Natural killer cell (primary cell): Measurements from ENCODE around the gene ACTR1B. TPM values are rescaled to one million over a fixed set of nuclear protein-coding genes. Genes with fewer than 3 reads are reported as not detected.

Source experiments
- ATAC-seq, 3 donors: fragments of 150-1000 bp in 2 of 3; fragments of 200-7000 bp in 1 of 3; cut with Tn5 transposase; 1 replicate in 1 of 3; 2 replicates in 2 of 3; pipeline ENCODE4 v1.10.0; 2021; ENCODE audit warnings: mild to moderate bottlenecking in 2 of 3, moderate library complexity in 2 of 3
- DNase-seq, 2 donors: peaks; one replicate each; pipeline versions ENCODE4 v3.0.0 to v3.0.0-alpha.2; 2013 to 2021; ENCODE audit warnings: mixed read lengths in 1 of 2
- H3K27ac ChIP-seq: one replicate; pipeline ENCODE4 v1.5.1; 2013; ENCODE audit warnings: mild to moderate bottlenecking, low read length
- H3K27me3 ChIP-seq: one replicate; pipeline ENCODE4 v1.6.1; 2013; ENCODE audit warnings: low read length; ENCODE audit not compliant: control insufficient read depth, insufficient read depth
- H3K36me3 ChIP-seq: one replicate; pipeline ENCODE4 v1.6.1; 2013; ENCODE audit warnings: low read length; ENCODE audit not compliant: control insufficient read depth, insufficient read depth
- H3K4me1 ChIP-seq: one replicate; pipeline ENCODE4 v1.6.1; 2013; ENCODE audit warnings: low read length; ENCODE audit not compliant: control insufficient read depth, insufficient read depth
- H3K4me3 ChIP-seq: one replicate; pipeline ENCODE4 v1.5.1; 2013; ENCODE audit warnings: low read length
- H3K9me3 ChIP-seq: one replicate; pipeline ENCODE4 v1.6.1; 2013; ENCODE audit warnings: low read length; ENCODE audit not compliant: control insufficient read depth, insufficient read depth
- H3K27ac Mint-ChIP-seq, 2 donors: one replicate each; pipeline ENCODE4 v1.8.0; 2022; ENCODE audit warnings: mild to moderate bottlenecking in 2 of 2, mixed read lengths in 2 of 2, moderate library complexity in 1 of 2
- H3K27me3 Mint-ChIP-seq, 2 donors: one replicate each; pipeline ENCODE4 v1.8.0; 2022; ENCODE audit warnings: low read depth in 2 of 2, mixed read lengths in 2 of 2
- H3K36me3 Mint-ChIP-seq: one replicate; pipeline ENCODE4 v1.8.0; 2022; ENCODE audit warnings: mixed read lengths
- H3K4me1 Mint-ChIP-seq, 2 donors: one replicate each; pipeline ENCODE4 v1.8.0; 2022; ENCODE audit warnings: mixed read lengths in 2 of 2
- H3K4me3 Mint-ChIP-seq: one replicate; pipeline ENCODE4 v1.8.0; 2022; ENCODE audit warnings: mild to moderate bottlenecking, moderate library complexity, mixed read lengths
- H3K9me3 Mint-ChIP-seq, 2 donors: one replicate each; pipeline ENCODE4 v1.8.0; 2022; ENCODE audit warnings: mixed read lengths in 2 of 2
- CTCF ChIP-seq: fragments of 200-600 bp; IDR thresholded peaks from one replicate; pipeline ENCODE4 v1.8.0; 2022; ENCODE audit warnings: antibody characterized with exemption
- WGBS: methylation state at CpG from one replicate; pipeline ENCODE4 v1.1.7; 2013; ENCODE audit warnings: missing lambda C conversion rate; ENCODE audit not compliant: insufficient coverage; 5-methylcytosine and 5-hydroxymethylcytosine counted together
- intact Hi-C: fragments of 100-400 bp; cut with micrococcal nuclease; formaldehyde crosslinking; loops from one replicate; pipeline ENCODE4 v1.14.2; 2022
- total RNA-seq, 4 donors: library from RNA; stranded (reverse); fragments of 120-200 nt in 1 of 4; gene quantifications; one replicate each; pipeline versions ENCODE4 v1.2.3 to v1.2.4, GENCODE V29; 2013 to 2022

Gene ACTR1B
- total RNA-seq, 3 donors from 2014 or later (not counting 1 experiment from before 2014, with no cell fraction given) = 71.6 to 81.1 (median 73.1) TPM

- no peaks in the 10 kb centered on the region for H3K27me3 ChIP-seq
- H3K4me1 ChIP-seq = peaks cover 40% of the 10 kb centered on the region
- 94% methylated on average over 7 of the region's 8 CpGs for WGBS
- intact Hi-C loops = no loop called here
- H3K36me3 ChIP-seq = no peaks in the 10 kb centered on the region
- H3K4me1 Mint-ChIP-seq = peaks cover 28 to 39% of the 10 kb centered on the region in 2 donors
- H3K27ac Mint-ChIP-seq = no peak overlapping the region
- no peaks in the 10 kb centered on the region for H3K27me3 Mint-ChIP-seq
- H3K9me3 Mint-ChIP-seq = no peaks in the 10 kb centered on the region
- no peaks in the 10 kb centered on the region for H3K36me3 Mint-ChIP-seq
- no peak overlapping the region for H3K4me3 ChIP-seq
- H3K4me3 Mint-ChIP-seq = no peak overlapping the region
- TF ChIP-seq CTCF = no peak
- ATAC-seq (no peak), DNase-seq (no peak)
- no peaks in the 10 kb centered on the region for H3K9me3 ChIP-seq
- H3K27ac ChIP-seq = no peak overlapping the region
Observed at GRCh38 chr2:97708608-97709007, 44.8 kb upstream of the ACTR1B start.

- H3K27ac Mint-ChIP-seq = no peak overlapping the region
- H3K27ac ChIP-seq = no peak overlapping the region
- no peaks in the 10 kb centered on the region for H3K27me3 ChIP-seq
- H3K4me3 ChIP-seq = no peak overlapping the region
- DNase-seq (no peak), ATAC-seq (no peak)
- H3K36me3 Mint-ChIP-seq = no peaks in the 10 kb centered on the region
- H3K4me1 ChIP-seq = peaks cover 34% of the 10 kb centered on the region
- peaks cover 22 to 33% of the 10 kb centered on the region in 2 donors for H3K4me1 Mint-ChIP-seq
- no peak for TF ChIP-seq CTCF
- intact Hi-C loops = no loop called here
- H3K36me3 ChIP-seq = no peaks in the 10 kb centered on the region
- 59% methylated on average over 4 of the region's 4 CpGs for WGBS
- H3K4me3 Mint-ChIP-seq = no peak overlapping the region
- H3K9me3 Mint-ChIP-seq = no peaks in the 10 kb centered on the region
- H3K9me3 ChIP-seq = no peaks in the 10 kb centered on the region
- no peaks in the 10 kb centered on the region for H3K27me3 Mint-ChIP-seq
Observed at GRCh38 chr2:97708048-97708380, 44.2 kb upstream of the ACTR1B start.

GRCh38 chr2:97707362-97708047 is 43.7 kb upstream of the ACTR1B start:
- Histone ChIP-seq H3K4me3 (no peak overlapping the region), H3K4me1 (peaks cover 29% of the 10 kb centered on the region), H3K27ac (no peak overlapping the region), H3K27me3 (no peaks in the 10 kb centered on the region), H3K9me3 (no peaks in the 10 kb centered on the region), H3K36me3 (no peaks in the 10 kb centered on the region)
- no peak overlapping the region for H3K4me3 Mint-ChIP-seq
- TF ChIP-seq CTCF = no peak
- WGBS = 88% methylated on average over 11 of the region's 11 CpGs
- H3K36me3 Mint-ChIP-seq = no peaks in the 10 kb centered on the region
- ATAC-seq (no peak), DNase-seq (no peak)
- H3K27ac Mint-ChIP-seq = no peak overlapping the region
- H3K9me3 Mint-ChIP-seq = no peaks in the 10 kb centered on the region
- peaks cover 20 to 28% of the 10 kb centered on the region in 2 donors for H3K4me1 Mint-ChIP-seq
- H3K27me3 Mint-ChIP-seq = no peaks in the 10 kb centered on the region
- intact Hi-C loops = no loop called here
